HepG2 (cell line): ENCODE data around the gene COQ10B. TPM values are rescaled to one million over a fixed set of nuclear protein-coding genes. Genes with fewer than 3 reads are reported as not detected.
A peak's percentile ranks its signal among the peaks of the same experiment; 100 is the strongest.

Experiments
- ARID3A ChIP-seq: IDR thresholded peaks from 2 replicates; pipeline ENCODE4 v1.6.1; 2012; ENCODE audit warnings: low read depth, low read length, improper control_type of control experiment
- ATF7 ChIP-seq, 2 experiments: fragments of 450-650 bp in 1 of 2; sonication (generic) in 1 of 2; formaldehyde crosslinking in 1 of 2; IDR thresholded peaks; 2 replicates each; pipeline versions ENCODE4 v1.4.0 to v1.6.1; 2016 to 2020; ENCODE audit warnings: antibody characterized with exemption in 1 of 2, mild to moderate bottlenecking in 1 of 2, missing genetic modification reagents in 1 of 2
- CREM ChIP-seq, 2 experiments: sonication (generic) in 1 of 2; formaldehyde crosslinking in 1 of 2; IDR thresholded peaks; 2 replicates each; pipeline versions ENCODE4 v1.4.0 to v1.6.1; 2016 to 2020; ENCODE audit warnings: antibody characterized with exemption in 1 of 2, mild to moderate bottlenecking in 1 of 2, missing genetic modification reagents in 1 of 2
- EZH2 ChIP-seq: conservative IDR thresholded peaks from 2 replicates; pipeline ENCODE4 v1.6.1; 2012; ENCODE audit warnings: mild to moderate bottlenecking, low read depth, low read length, moderate library complexity
- GZF1 ChIP-seq: sonication (generic); formaldehyde crosslinking; IDR thresholded peaks from 2 replicates; pipeline ENCODE4 v1.5.1; 2020; ENCODE audit warnings: mild to moderate bottlenecking, missing genetic modification reagents
- HMG20B ChIP-seq: conservative IDR thresholded peaks from 2 replicates; pipeline ENCODE4 v1.6.1; 2016; ENCODE audit warnings: missing genetic modification reagents, missing compliant biosample characterization
- HOXA9 ChIP-seq: sonication (generic); formaldehyde crosslinking; IDR thresholded peaks from 2 replicates; pipeline ENCODE4 v1.8.1; 2022; ENCODE audit warnings: missing genetic modification reagents, mild to moderate bottlenecking, moderate library complexity, borderline replicate concordance
- JUND ChIP-seq: sonication (generic); formaldehyde crosslinking; IDR thresholded peaks from 2 replicates; pipeline ENCODE4 v1.8.0; 2022; ENCODE audit warnings: mild to moderate bottlenecking, missing genetic modification reagents
- MAF1 ChIP-seq: sonication (generic); formaldehyde crosslinking; IDR thresholded peaks from 2 replicates; pipeline ENCODE4 v1.5.0; 2020; ENCODE audit warnings: missing genetic modification reagents, borderline replicate concordance
- PBX3 ChIP-seq: sonication (generic); formaldehyde crosslinking; IDR thresholded peaks from 2 replicates; pipeline ENCODE4 v1.8.1; 2023; ENCODE audit warnings: missing genetic modification reagents, inconsistent platforms, borderline replicate concordance
- PHF5A ChIP-seq: IDR thresholded peaks from one replicate; pipeline ENCODE4 v1.6.1; 2018; ENCODE audit warnings: low read depth, missing genetic modification reagents; ENCODE audit not compliant: unreplicated experiment
- POLR2G ChIP-seq: fragments of 200-400 bp; formaldehyde crosslinking; IDR thresholded peaks from 2 replicates; pipeline ENCODE4 v1.6.1; 2018; ENCODE audit warnings: mild to moderate bottlenecking, low read depth, low read length, moderate library complexity
- SMARCC2 ChIP-seq: fragments of 450-650 bp; IDR thresholded peaks from 2 replicates; pipeline ENCODE4 v1.6.1; 2017; ENCODE audit warnings: antibody characterized with exemption, mild to moderate bottlenecking
- ZBTB10 ChIP-seq: sonication (generic); formaldehyde crosslinking; IDR thresholded peaks from 2 replicates; pipeline ENCODE4 v1.4.0; 2020; ENCODE audit warnings: missing genetic modification reagents, borderline replicate concordance
- ZBTB2 ChIP-seq: sonication (generic); formaldehyde crosslinking; IDR thresholded peaks from 2 replicates; pipeline ENCODE4 v1.8.0; 2022; ENCODE audit warnings: low read depth, missing genetic modification reagents
- ZBTB43 ChIP-seq: sonication (generic); formaldehyde crosslinking; conservative IDR thresholded peaks from 2 replicates; pipeline ENCODE4 v1.4.0; 2020; ENCODE audit warnings: missing genetic modification reagents
- ZBTB7A ChIP-seq: sonication (generic); formaldehyde crosslinking; IDR thresholded peaks from 2 replicates; pipeline ENCODE4 v1.8.0; 2022; ENCODE audit warnings: mild to moderate bottlenecking, missing genetic modification reagents
- ZNF180 ChIP-seq: sonication (generic); formaldehyde crosslinking; IDR thresholded peaks from 2 replicates; pipeline ENCODE4 v1.4.0; 2020; ENCODE audit warnings: low read depth, missing genetic modification reagents, borderline replicate concordance
- ZNF552 ChIP-seq: sonication (generic); formaldehyde crosslinking; IDR thresholded peaks from 2 replicates; pipeline ENCODE4 v1.9.0; 2022; ENCODE audit warnings: missing genetic modification reagents, mild to moderate bottlenecking, borderline replicate concordance
- ZNF672 ChIP-seq: sonication (generic); formaldehyde crosslinking; IDR thresholded peaks from 2 replicates; pipeline ENCODE4 v1.8.1; 2022; ENCODE audit warnings: missing genetic modification reagents
- polyA plus RNA-seq, 8 experiments: library from polyadenylated mRNA; depleted of rRNA in 3 of 8; stranded (reverse) in 7 of 8; unstranded in 1 of 8; fragments of >200 nt; fragmentation: Illumina TruSeq in 4 of 8; extraction: Trizol in 4 of 8; gene quantifications; 2 replicates each; pipeline versions ENCODE4 v1.2.1 to v1.2.3, GENCODE V29; 2011 to 2016; ENCODE audit warnings: low read depth in 4 of 8, missing spikeins in 1 of 8, mixed read lengths in 1 of 8; ENCODE audit not compliant: insufficient read depth in 1 of 8
- total RNA-seq, 5 experiments: library from RNA; depleted of rRNA; stranded (reverse); fragments of >200 nt; fragmentation: Illumina TruSeq; extraction: Trizol; gene quantifications; 2 replicates each; pipeline ENCODE4 v1.2.3, GENCODE V29; 2016; ENCODE audit warnings: low read depth in 1 of 5

Gene COQ10B
- total and polyA plus RNA-seq, 2 of the 13 experiments (the other 11 are each of a cell fraction or from before 2014, with no cell fraction given) = 4.6 to 34.9 TPM

- TF ChIP-seq EZH2 (no peak), ZBTB2 (CRISPR knock-in tag) (no peak), PHF5A (CRISPR knock-in tag) (no peak), ZBTB43 (CRISPR knock-in tag) (peak; percentile 100), MAF1 (CRISPR knock-in tag) (0 out of 2 replicates have a peak, but pooled peaks have one; percentile 10), CREM (IDR thresholded peaks at IDR 0.05) (no peak), CREM (CRISPR knock-in tag; IDR thresholded peaks at IDR 0.05) (no peak), SMARCC2 (no peak), POLR2G (peak; percentile 48), ZNF180 (CRISPR knock-in tag) (no peak), ZBTB7A (CRISPR knock-in tag) (0 out of 2 replicates have a peak, but pooled peaks have one; percentile 71), ZNF672 (no peak), HMG20B (no peak), JUND (no peak), ZNF552 (CRISPR knock-in tag) (no peak), GZF1 (CRISPR knock-in tag) (0 out of 2 replicates have a peak, but pooled peaks have one; percentile 59), ARID3A (no peak), ATF7 (IDR thresholded peaks at IDR 0.05) (no peak), ATF7 (CRISPR knock-in tag; IDR thresholded peaks at IDR 0.05) (no peak), PBX3 (0 out of 2 replicates have a peak, but pooled peaks have one; percentile 75), ZBTB10 (CRISPR knock-in tag) (0 out of 2 replicates have a peak, but pooled peaks have one; percentile 43), HOXA9 (CRISPR knock-in tag) (no peak)
Observed at GRCh38 chr2:197500503-197501131, 47.3 kb downstream of the COQ10B start (continued).
